Measurements from ENCODE around the gene SLC66A2.

- TF ChIP-seq CTCF (IDR thresholded peaks at IDR 0.05), result no peak
- peak in 1 of 2 donors; percentile 49 for TF ChIP-seq POLR2A (IDR thresholded peaks at IDR 0.05)
Observed at GRCh38 chr18:79926715-79927606, 24.5 kb downstream of the SLC66A2 start.
